Panc1 (cell line): ENCODE data around the gene RTP1. TPM values are rescaled to one million over a fixed set of nuclear protein-coding genes. Genes with fewer than 3 reads are reported as not detected.

Source experiments
- ATAC-seq: fragments of 200-7000 bp; cut with Tn5 transposase; 2 replicates; pipeline ENCODE4 v1.9.1; 2020; ENCODE audit warnings: mild to moderate bottlenecking, moderate library complexity
- BruUV-seq: library from RNA; stranded (reverse); fragments of 400-500 nt; replicated peaks from 2 replicates; lab custom pipeline; 2021; lab: Mats Ljungman, UMichigan
- CTCF ChIA-PET: fragments of 300-600 bp; sonication (Branson Sonifier 250); formaldehyde crosslinking; loops from one replicate; lab custom pipeline; 2022; ENCODE audit warnings: antibody characterized with exemption; lab: Charles Lee
- POLR2A ChIA-PET: fragments of 300-600 bp; sonication (Branson Sonifier 250); formaldehyde crosslinking; loops from one replicate; lab custom pipeline; 2022; ENCODE audit warnings: antibody characterized with exemption; lab: Charles Lee
- DNase-seq: peaks from one replicate; pipeline ENCODE4 v3.0.0-alpha.2; 2010; ENCODE audit warnings: low read depth, low spot score
- H3K27ac ChIP-seq: 2 replicates; pipeline ENCODE4 v1.5.1; 2011; ENCODE audit warnings: mild to moderate bottlenecking, low read length, inconsistent platforms
- H3K27me3 ChIP-seq: fragments of 200-500 bp; sonication (Bioruptor generic); 2 replicates; pipeline ENCODE4 v1.6.0; 2014; ENCODE audit warnings: low read length, inconsistent platforms; ENCODE audit not compliant: control insufficient read depth, insufficient read depth
- H3K36me3 ChIP-seq: fragments of 200-500 bp; sonication (Bioruptor generic); 2 replicates; pipeline ENCODE4 v1.5.1; 2014; ENCODE audit warnings: inconsistent platforms, mild to moderate bottlenecking, low read length, moderate library complexity; ENCODE audit not compliant: control insufficient read depth, insufficient read depth
- H3K4me1 ChIP-seq: 2 replicates; pipeline ENCODE4 v1.5.1; 2011; ENCODE audit warnings: inconsistent platforms, mild to moderate bottlenecking, low read length, moderate library complexity; ENCODE audit not compliant: control insufficient read depth, insufficient read depth
- H3K4me3 ChIP-seq, 2 experiments: 2 replicates each; pipeline ENCODE4 v1.5.1; 2011 to 2012; ENCODE audit warnings: low read depth in 2 of 2, low read length in 2 of 2, mild to moderate bottlenecking in 2 of 2, inconsistent platforms in 1 of 2, moderate library complexity in 1 of 2
- H3K9me3 ChIP-seq: fragments of 200-500 bp; sonication (Bioruptor generic); 2 replicates; pipeline ENCODE4 v1.5.1; 2014; ENCODE audit warnings: low read depth, mild to moderate bottlenecking, inconsistent platforms, low read length, moderate library complexity; ENCODE audit not compliant: control insufficient read depth, insufficient read depth
- CTCF ChIP-seq: fragments of 450-650 bp; IDR thresholded peaks from 2 replicates; pipeline ENCODE4 v1.5.1; 2017; ENCODE audit warnings: mild to moderate bottlenecking
- POLR2AphosphoS5 ChIP-seq: IDR thresholded peaks from 2 replicates; pipeline ENCODE4 v1.6.1; 2012; ENCODE audit warnings: mild to moderate bottlenecking, low read depth, low read length, moderate library complexity
- SIN3A ChIP-seq: IDR thresholded peaks from 2 replicates; pipeline ENCODE4 v1.6.1; 2012; ENCODE audit warnings: low read depth, mild to moderate bottlenecking, low read length, moderate library complexity, borderline replicate concordance; ENCODE audit not compliant: insufficient read depth
- TCF7L2 ChIP-seq: IDR thresholded peaks from 2 replicates; pipeline ENCODE4 v1.6.1; 2011; ENCODE audit warnings: mild to moderate bottlenecking, low read depth, low read length, inconsistent platforms
- in situ Hi-C: cut with HindIII; loops from 2 replicates; pipeline ENCODE4 v1.10.0; 2016; ENCODE audit warnings: low sequenced_read_pairs, low pct_unique_long_range_greater_than_20kb
- intact Hi-C: fragments of 100-400 bp; cut with micrococcal nuclease; formaldehyde crosslinking; loops from one replicate; pipeline ENCODE4 v1.10.0; 2022; ENCODE audit not compliant: unreplicated experiment
- total RNA-seq: library from RNA; stranded (reverse); gene quantifications from one replicate; pipeline ENCODE4 v1.2.1, GENCODE V29; 2021; ENCODE audit not compliant: unreplicated experiment
- TF ChIP-seq, protein P1 (sequence below), 2 experiments: IDR thresholded peaks; 2 replicates each; pipeline ENCODE4 v1.6.1; 2011 to 2012; ENCODE audit warnings: low read depth in 2 of 2, control low read depth in 1 of 2, low read length in 1 of 2, mild to moderate bottlenecking in 1 of 2, moderate library complexity in 1 of 2; ENCODE audit not compliant: insufficient read depth in 1 of 2

The RTP1 gene
- total RNA-seq, 1 experiment from 2014 or later: not detected

- Histone ChIP-seq H3K36me3 (no peaks in the 10 kb centered on the region), H3K4me1 (no peaks in the 10 kb centered on the region), H3K27me3 (peaks cover 15% of the 10 kb centered on the region), H3K27ac (no peak overlapping the region), H3K9me3 (no peaks in the 10 kb centered on the region), H3K4me3 (no peak overlapping the region)
- DNase-seq (no peak), ATAC-seq (no peak)
- intact Hi-C loops (no loop called here), in situ Hi-C loops (no loop called here)
- ChIA-PET CTCF (no interaction called here), POLR2A (no interaction called here)
- no peak for TF ChIP-seq SIN3A
- TF ChIP-seq POLR2AphosphoS5: no peak
- no peak for TF ChIP-seq CTCF
- no peak for TF ChIP-seq TCF7L2
- TF ChIP-seq, protein P1, sequence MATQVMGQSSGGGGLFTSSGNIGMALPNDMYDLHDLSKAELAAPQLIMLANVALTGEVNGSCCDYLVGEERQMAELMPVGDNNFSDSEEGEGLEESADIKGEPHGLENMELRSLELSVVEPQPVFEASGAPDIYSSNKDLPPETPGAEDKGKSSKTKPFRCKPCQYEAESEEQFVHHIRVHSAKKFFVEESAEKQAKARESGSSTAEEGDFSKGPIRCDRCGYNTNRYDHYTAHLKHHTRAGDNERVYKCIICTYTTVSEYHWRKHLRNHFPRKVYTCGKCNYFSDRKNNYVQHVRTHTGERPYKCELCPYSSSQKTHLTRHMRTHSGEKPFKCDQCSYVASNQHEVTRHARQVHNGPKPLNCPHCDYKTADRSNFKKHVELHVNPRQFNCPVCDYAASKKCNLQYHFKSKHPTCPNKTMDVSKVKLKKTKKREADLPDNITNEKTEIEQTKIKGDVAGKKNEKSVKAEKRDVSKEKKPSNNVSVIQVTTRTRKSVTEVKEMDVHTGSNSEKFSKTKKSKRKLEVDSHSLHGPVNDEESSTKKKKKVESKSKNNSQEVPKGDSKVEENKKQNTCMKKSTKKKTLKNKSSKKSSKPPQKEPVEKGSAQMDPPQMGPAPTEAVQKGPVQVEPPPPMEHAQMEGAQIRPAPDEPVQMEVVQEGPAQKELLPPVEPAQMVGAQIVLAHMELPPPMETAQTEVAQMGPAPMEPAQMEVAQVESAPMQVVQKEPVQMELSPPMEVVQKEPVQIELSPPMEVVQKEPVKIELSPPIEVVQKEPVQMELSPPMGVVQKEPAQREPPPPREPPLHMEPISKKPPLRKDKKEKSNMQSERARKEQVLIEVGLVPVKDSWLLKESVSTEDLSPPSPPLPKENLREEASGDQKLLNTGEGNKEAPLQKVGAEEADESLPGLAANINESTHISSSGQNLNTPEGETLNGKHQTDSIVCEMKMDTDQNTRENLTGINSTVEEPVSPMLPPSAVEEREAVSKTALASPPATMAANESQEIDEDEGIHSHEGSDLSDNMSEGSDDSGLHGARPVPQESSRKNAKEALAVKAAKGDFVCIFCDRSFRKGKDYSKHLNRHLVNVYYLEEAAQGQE (IDR thresholded peaks at IDR 0.05; ENCODE audit: insufficient read depth in 1 of 2, low read depth in 2 of 2, low read length in 1 of 2): no peak
- no TSS peak for BruUV-seq
Observed at GRCh38 chr3:187242900-187243299, 45.6 kb downstream of the RTP1 start.

GRCh38 chr3:187243933-187244524, 46.7 kb downstream of the RTP1 start:
- Histone ChIP-seq H3K9me3 (no peaks in the 10 kb centered on the region), H3K27me3 (peaks cover 15% of the 10 kb centered on the region), H3K36me3 (no peaks in the 10 kb centered on the region), H3K4me1 (no peaks in the 10 kb centered on the region), H3K4me3 (no peak overlapping the region), H3K27ac (no peak overlapping the region)
- BruUV-seq: no TSS peak
- TF ChIP-seq POLR2AphosphoS5 (no peak), TCF7L2 (no peak), CTCF (no peak), SIN3A (no peak)
- TF ChIP-seq, protein P1 (IDR thresholded peaks at IDR 0.05; ENCODE audit: insufficient read depth in 1 of 2, low read depth in 2 of 2, low read length in 1 of 2): no peak
- in situ Hi-C loops: no loop called here
- POLR2A ChIA-PET: no interaction called here
- ATAC-seq (no peak), DNase-seq (no peak)
- CTCF ChIA-PET: no interaction called here
- intact Hi-C loops: no loop called here
